NOMO-1 treated with DMSO at 0.1 percent for 48 hours (cell line): ENCODE results near the gene UNC13B.

ENCODE experiments used
- DNase-seq: peaks from one replicate; lab custom pipeline; 2025; ENCODE audit not compliant: unreplicated experiment; lab: John Stamatoyannopoulos, UW

Gene UNC13B

GRCh38 chr9:35322075-35322885 lies 160.5 kb downstream of the UNC13B start:
- peak; percentile 51 for DNase-seq

GRCh38 chr9:35324966-35325365 lies 163.2 kb downstream of the UNC13B start:
- DNase-seq = no peak

GRCh38 chr9:35333551-35333950 lies 171.7 kb downstream of the UNC13B start:
- DNase-seq = no peak

GRCh38 chr9:35335164-35335563 lies 173.4 kb downstream of the UNC13B start:
- no peak for DNase-seq

GRCh38 chr9:35338086-35338485 lies 176.3 kb downstream of the UNC13B start:
- no peak for DNase-seq

- DNase-seq = no peak
Observed at GRCh38 chr9:35338561-35339274, 176.9 kb downstream of the UNC13B start.

GRCh38 chr9:35340046-35340445 lies 178.2 kb downstream of the UNC13B start:
- no peak for DNase-seq

- peak; percentile 81 for DNase-seq
Observed at GRCh38 chr9:35341021-35341420, 179.2 kb downstream of the UNC13B start.

GRCh38 chr9:35341585-35341984 lies 179.8 kb downstream of the UNC13B start:
- no peak for DNase-seq

GRCh38 chr9:35342221-35342958 lies 180.6 kb downstream of the UNC13B start:
- DNase-seq = peak; percentile 26

- DNase-seq = no peak
Observed at GRCh38 chr9:35348109-35348508, 186.3 kb downstream of the UNC13B start.

GRCh38 chr9:35349287-35349990 lies 187.6 kb downstream of the UNC13B start:
- no peak for DNase-seq

- DNase-seq = no peak
Observed at GRCh38 chr9:35350212-35350611, 188.4 kb downstream of the UNC13B start.

- DNase-seq = no peak
Observed at GRCh38 chr9:35350827-35351549, 189.2 kb downstream of the UNC13B start.

- DNase-seq = no peak
Observed at GRCh38 chr9:35353731-35354365, 192.0 kb downstream of the UNC13B start.

- DNase-seq = no peak
Observed at GRCh38 chr9:35355939-35356338, 194.1 kb downstream of the UNC13B start.

- no peak for DNase-seq
Observed at GRCh38 chr9:35357116-35357515, 195.3 kb downstream of the UNC13B start.

GRCh38 chr9:35357826-35358225 lies 196.0 kb downstream of the UNC13B start:
- no peak for DNase-seq

GRCh38 chr9:35364817-35365585 lies 203.2 kb downstream of the UNC13B start:
- no peak for DNase-seq
